ENCODE measurements around the gene KIAA1328.

GRCh38 chr18:36835927-36836326 is 7.0 kb downstream of the KIAA1328 start:
- TF ChIP-seq CTCF (IDR thresholded peaks at IDR 0.05) (no peak), POLR2A (IDR thresholded peaks at IDR 0.05) (no peak)

Data from lower leg skin (tissue), 3 donors.